Stimulated activated CD4-positive, alpha-beta T cell treated with anti-CD3 and anti-CD28 coated beads, Interleukin-15, amount 100 ng/mL, for 48 hours (primary cell): ENCODE data around the gene TIMP3.

Experiments
- DNase-seq, 2 donors: peaks; one replicate each; pipeline ENCODE4 v3.0.0-alpha.2; 2020; ENCODE audit warnings: low read depth in 2 of 2

Gene TIMP3

GRCh38 chr22:32882774-32883530 lies 81.4 kb downstream of the TIMP3 start:
- no peak for DNase-seq

- no peak for DNase-seq
These were observed 85.9 kb downstream of the TIMP3 start for GRCh38 chr22:32887324-32887980.

GRCh38 chr22:32888976-32889375 lies 87.5 kb downstream of the TIMP3 start:
- DNase-seq: no peak

- DNase-seq: no peak
These were observed 95.4 kb downstream of the TIMP3 start for GRCh38 chr22:32896891-32897290.

GRCh38 chr22:32897400-32897799 lies 95.9 kb downstream of the TIMP3 start:
- DNase-seq: no peak

GRCh38 chr22:32900886-32901635 lies 99.6 kb downstream of the TIMP3 start:
- DNase-seq: no peak

- DNase-seq: no peak
These were observed 100.4 kb downstream of the TIMP3 start for GRCh38 chr22:32901925-32902324.

GRCh38 chr22:32903507-32903906 lies 102.0 kb downstream of the TIMP3 start:
- DNase-seq: no peak

GRCh38 chr22:32904044-32904443 lies 102.5 kb downstream of the TIMP3 start:
- DNase-seq: no peak

GRCh38 chr22:32905400-32905799 lies 103.9 kb downstream of the TIMP3 start:
- DNase-seq: no peak

- no peak for DNase-seq
These were observed 108.3 kb downstream of the TIMP3 start for GRCh38 chr22:32909581-32910428.

GRCh38 chr22:32910429-32910772 lies 108.9 kb downstream of the TIMP3 start:
- DNase-seq: no peak

- DNase-seq: no peak
These were observed 110.0 kb downstream of the TIMP3 start for GRCh38 chr22:32911503-32911902.
